K562 (cell line): Measurements from ENCODE around the gene MYO3B. TPM values are rescaled to one million over a fixed set of nuclear protein-coding genes. Genes with fewer than 3 reads are reported as not detected.

Experiments used
- ATAC-seq: fragments of 200-7000 bp; cut with Tn5 transposase; 3 replicates; pipeline ENCODE4 v1.9.1; 2020; ENCODE audit warnings: moderate library complexity
- BruUV-seq: library from RNA; stranded (reverse); fragments of 400-500 nt; replicated peaks from 2 replicates; lab custom pipeline; 2021; lab: Mats Ljungman, UMichigan
- CTCF ChIA-PET: fragments of 300-600 bp; formaldehyde crosslinking; extraction: SDS; loops from one replicate; lab custom pipeline; 2021; ENCODE audit warnings: low intra/inter-chr PET ratio; lab: Yijun Ruan, JAX
- POLR2A ChIA-PET: fragments of 300-600, 350-650 bp; sonication (Branson Sonifier 250); formaldehyde crosslinking; extraction: SDS; loops from one replicate; lab custom pipeline; 2021; ENCODE audit warnings: antibody characterized with exemption, inconsistent platforms; lab: Yijun Ruan, JAX
- DNase-seq, 4 experiments: peaks; one replicate each; pipeline versions ENCODE4 v3.0.0 to v3.0.0-alpha.2; 2011 to 2018; ENCODE audit warnings: low spot score in 3 of 4, mixed read lengths in 3 of 4; ENCODE audit errors: extremely low read depth in 1 of 4
- FAIRE-seq: peaks from 2 replicates; lab custom pipeline; 2011; peaks lifted over from hg19 to GRCh38; lab: Jason Lieb, UNC
- H2AFZ ChIP-seq: 2 replicates; pipeline ENCODE4 v1.6.0; 2011; ENCODE audit warnings: low read depth, low read length, control low read depth, inconsistent platforms
- H3K27ac ChIP-seq: fragments of 200-600 bp; 3 replicates; pipeline ENCODE4 v1.8.0; 2011; ENCODE audit warnings: low read depth, mild to moderate bottlenecking, control low read depth, inconsistent platforms, low read length, moderate library complexity, mixed read lengths; ENCODE audit errors: extremely low read depth
- H3K27me3 ChIP-seq, 2 experiments: fragments of 300-600 bp in 1 of 2; 2 replicates in 1 of 2; 3 replicates in 1 of 2; pipeline versions ENCODE4 v1.6.0 to v1.8.0; 2011; ENCODE audit warnings: inconsistent platforms in 2 of 2, low read length in 2 of 2, mild to moderate bottlenecking in 1 of 2, mixed read lengths in 1 of 2, moderate library complexity in 1 of 2; ENCODE audit not compliant: control insufficient read depth in 2 of 2, insufficient read depth in 2 of 2
- H3K36me3 ChIP-seq: fragments of 300-600 bp; 3 replicates; pipeline ENCODE4 v1.8.0; 2011; ENCODE audit warnings: mild to moderate bottlenecking, low read length, inconsistent platforms; ENCODE audit not compliant: control insufficient read depth, insufficient read depth
- H3K4me1 ChIP-seq, 2 experiments: fragments of 200-600 bp in 1 of 2; replicated peaks in 1 of 2; 2 replicates in 1 of 2; 3 replicates in 1 of 2; pipeline versions ENCODE4 v1.5.1 to v1.8.0; 2011; ENCODE audit warnings: inconsistent platforms in 2 of 2, low read length in 2 of 2, mild to moderate bottlenecking in 1 of 2, mixed read lengths in 1 of 2, moderate library complexity in 1 of 2; ENCODE audit not compliant: control insufficient read depth in 2 of 2, insufficient read depth in 2 of 2
- H3K4me2 ChIP-seq: 2 replicates; pipeline ENCODE4 v1.6.1; 2011; ENCODE audit warnings: low read length, control low read depth, inconsistent platforms, mixed read lengths; ENCODE audit not compliant: insufficient read depth
- H3K4me3 ChIP-seq: fragments of 200-600 bp; sonication (generic), shearing (Covaris generic); 2 replicates; pipeline ENCODE4 v1.5.1; 2016; ENCODE audit warnings: control low read depth, inconsistent platforms
- H3K79me2 ChIP-seq: fragments of 200-600 bp; 3 replicates; pipeline ENCODE4 v1.8.0; 2011; ENCODE audit warnings: low read length, inconsistent platforms; ENCODE audit not compliant: control insufficient read depth, insufficient read depth
- H3K9ac ChIP-seq, 2 experiments: 2 replicates each; pipeline versions ENCODE4 v1.6.0 to v1.6.1; 2011; ENCODE audit warnings: low read depth in 2 of 2, low read length in 2 of 2, control low read depth in 1 of 2, inconsistent platforms in 1 of 2, mild to moderate bottlenecking in 1 of 2, mixed read lengths in 1 of 2; ENCODE audit not compliant: insufficient read depth in 1 of 2
- H3K9me1 ChIP-seq: one replicate; pipeline ENCODE4 v1.6.0; 2011; ENCODE audit warnings: inconsistent platforms, mild to moderate bottlenecking, low read length, moderate library complexity; ENCODE audit not compliant: control insufficient read depth, insufficient read depth
- H3K9me3 ChIP-seq: replicated peaks from 2 replicates; pipeline ENCODE4 v1.5.1; 2011; ENCODE audit warnings: low read depth, low read length, inconsistent platforms; ENCODE audit not compliant: control insufficient read depth, insufficient read depth
- H4K20me1 ChIP-seq: replicated peaks from 2 replicates; pipeline ENCODE4 v1.6.1; 2011; ENCODE audit warnings: low read length, inconsistent platforms, mixed read lengths; ENCODE audit not compliant: control insufficient read depth, insufficient read depth
- DPF2 ChIP-seq: fragments of 450-650 bp; IDR thresholded peaks from 2 replicates; pipeline ENCODE4 v1.6.1; 2016
- EP300 ChIP-seq: IDR thresholded peaks from 2 replicates; pipeline ENCODE4 v1.6.1; 2012; ENCODE audit warnings: low read length, improper control_type of control experiment
- FOSL1 ChIP-seq: fragments of 200-800 bp; sonication (Bioruptor generic); conservative IDR thresholded peaks from 2 replicates; pipeline ENCODE4 v1.6.1; 2016; ENCODE audit warnings: missing genetic modification characterization, missing compliant biosample characterization
- HDAC2 ChIP-seq: fragments of 450-650 bp; IDR thresholded peaks from 2 replicates; pipeline ENCODE4 v1.6.1; 2016; ENCODE audit warnings: mild to moderate bottlenecking
- HOMEZ ChIP-seq: fragments of 250-450 bp; sonication (Bioruptor Pico); IDR thresholded peaks from 2 replicates; pipeline ENCODE4 v1.4.0; 2020; ENCODE audit warnings: mild to moderate bottlenecking, moderate library complexity
- JUND ChIP-seq, 2 experiments: IDR thresholded peaks; 2 replicates in 1 of 2; 3 replicates in 1 of 2; pipeline ENCODE4 v1.6.1; 2011; ENCODE audit warnings: borderline replicate concordance in 2 of 2, low read depth in 2 of 2, low read length in 2 of 2, improper control_type of control experiment in 1 of 2, missing biosample characterization in 1 of 2, missing genetic modification characterization in 1 of 2, missing genetic modification reagents in 1 of 2
- NONO ChIP-seq, 2 experiments: fragments of 200-400 bp in 1 of 2; fragments of 450-650 bp in 1 of 2; formaldehyde crosslinking in 1 of 2; IDR thresholded peaks; 2 replicates each; pipeline ENCODE4 v1.6.1; 2017; ENCODE audit warnings: low read depth in 2 of 2, mild to moderate bottlenecking in 2 of 2, moderate library complexity in 2 of 2, low read length in 1 of 2
- NR2C2 ChIP-seq, 2 experiments: fragments of 200-800 bp in 1 of 2; sonication (Bioruptor generic) in 1 of 2; sonication (generic) in 1 of 2; formaldehyde crosslinking in 1 of 2; IDR thresholded peaks; 2 replicates each; pipeline versions ENCODE4 v1.6.1 to v1.8.0; 2016 to 2022; ENCODE audit warnings: mild to moderate bottlenecking in 1 of 2, missing compliant biosample characterization in 1 of 2, missing genetic modification characterization in 1 of 2, missing genetic modification reagents in 1 of 2
- SIN3B ChIP-seq: fragments of 450-650 bp; IDR thresholded peaks from 2 replicates; pipeline ENCODE4 v1.6.1; 2017; ENCODE audit warnings: low read depth, mild to moderate bottlenecking, moderate library complexity
- SMARCE1 ChIP-seq: fragments of 450-650 bp; IDR thresholded peaks from 2 replicates; pipeline ENCODE4 v1.7.1; 2016; ENCODE audit warnings: mild to moderate bottlenecking
- TAF15 ChIP-seq: fragments of 200-400 bp; formaldehyde crosslinking; IDR thresholded peaks from 2 replicates; pipeline ENCODE4 v1.6.1; 2017; ENCODE audit warnings: mild to moderate bottlenecking, low read depth, low read length, moderate library complexity
- TBL1XR1 ChIP-seq, 2 experiments: IDR thresholded peaks; 2 replicates each; pipeline ENCODE4 v1.6.1; 2012; ENCODE audit warnings: improper control_type of control experiment in 2 of 2, low read length in 2 of 2, mild to moderate bottlenecking in 1 of 2
- ZNF280B ChIP-seq: fragments of 250-450 bp; sonication (Bioruptor Pico); IDR thresholded peaks from 2 replicates; pipeline ENCODE4 v1.5.1; 2021; ENCODE audit warnings: mild to moderate bottlenecking
- ZNF384 ChIP-seq: IDR thresholded peaks from 2 replicates; pipeline ENCODE4 v1.6.1; 2012; ENCODE audit warnings: low read depth, low read length, improper control_type of control experiment
- ZNF644 ChIP-seq: fragments of 200-800 bp; sonication (Bioruptor generic); IDR thresholded peaks from 2 replicates; pipeline ENCODE4 v1.6.1; 2016; ENCODE audit warnings: low read depth, missing genetic modification characterization, missing compliant biosample characterization
- WGBS: fragments of 100-300 bp; shearing (Covaris generic); methylation state at CpG from one replicate; pipeline ENCODE4 v1.1.6; 2016; ENCODE audit warnings: low coverage, mixed read lengths; ENCODE audit not compliant: insufficient coverage; ENCODE audit errors: missing lambda C conversion rate; 5-methylcytosine and 5-hydroxymethylcytosine counted together
- in situ Hi-C: fragments of 300-500 bp; cut with MboI; formaldehyde crosslinking; loops from 4 replicates; pipeline ENCODE4 v1.15.0; 2018; ENCODE audit warnings: inconsistent platforms, mixed read lengths
- intact Hi-C: fragments of 100-400 bp; cut with micrococcal nuclease; formaldehyde crosslinking; loops from 2 replicates; pipeline ENCODE4 v1.14.2; 2022
- polyA plus RNA-seq, 8 experiments: library from polyadenylated mRNA; depleted of rRNA in 4 of 8; stranded (reverse) in 5 of 8; unstranded in 3 of 8; fragments of >200 nt; fragmentation: Nextera tagmentation in 2 of 8; fragmentation: Illumina TruSeq in 1 of 8; extraction: Ambion mirVana in 2 of 8; extraction: Trizol in 1 of 8; gene quantifications; 2 replicates each; pipeline versions ENCODE4 v1.2.1 to v1.2.3, GENCODE V29; 2011 to 2014; ENCODE audit warnings: inconsistent platforms in 1 of 8, missing spikeins in 1 of 8
- total RNA-seq, 7 experiments: library from RNA; depleted of rRNA in 6 of 7; stranded (reverse); fragments of >200 nt in 6 of 7; fragmentation: Illumina TruSeq in 2 of 7; extraction: Trizol in 2 of 7; gene quantifications; 2 replicates each; pipeline versions ENCODE4 v1.2.1 to v1.2.3, GENCODE V29; 2011 to 2021; ENCODE audit warnings: low replicate concordance in 1 of 7
- TF ChIP-seq, protein P1 (sequence below): fragments of 250-450 bp; sonication (Bioruptor Pico); IDR thresholded peaks from 2 replicates; pipeline ENCODE4 v1.4.0; 2020; ENCODE audit warnings: mild to moderate bottlenecking, moderate library complexity

Gene MYO3B
- total and polyA plus RNA-seq, 9 of the 15 experiments (the other 6 are each of a cell fraction or from before 2014, with no cell fraction given) = 2.7 to 6.5 (median 3.6) TPM

GRCh38 chr2:170307052-170307451 lies 129.1 kb downstream of the MYO3B start:
- DNase-seq = peak in 1 of 4 experiments; percentile 51
- peak; percentile 40 for FAIRE-seq
- TF ChIP-seq HOMEZ (CRISPR knock-in tag) (no peak), DPF2 (0 out of 2 replicates have a peak, but pooled peaks have one; percentile 22), NONO (IDR thresholded peaks at IDR 0.05; ENCODE audit: low read depth in 2 of 2, low read length in 1 of 2) (no peak), SMARCE1 (0 out of 2 replicates have a peak, but pooled peaks have one; percentile 53), EP300 (0 out of 2 replicates have a peak, but pooled peaks have one; percentile 13), HDAC2 (no peak), FOSL1 (tag) (peak; percentile 79), TAF15 (no peak), ZNF644 (tag) (no peak), JUND (IDR thresholded peaks at IDR 0.05; ENCODE audit: borderline replicate concordance, low read depth, low read length) (0 out of 2 replicates have a peak, but pooled peaks have one; percentile 34), JUND (tag; IDR thresholded peaks at IDR 0.05; ENCODE audit: borderline replicate concordance, low read depth, low read length) (no peak; the same call in 2 of the 3 replicates), ZNF280B (CRISPR knock-in tag) (no peak), SIN3B (no peak), NR2C2 (CRISPR knock-in tag; IDR thresholded peaks at IDR 0.05) (no peak), NR2C2 (tag; IDR thresholded peaks at IDR 0.05) (no peak), ZNF384 (peak; percentile 94), TBL1XR1 (IDR thresholded peaks at IDR 0.05; ENCODE audit: low read length in 2 of 2) (0 out of 4 replicates have a peak, but pooled peaks of 1 of the 2 experiments have one; percentile 15)
- TF ChIP-seq, protein P1, sequence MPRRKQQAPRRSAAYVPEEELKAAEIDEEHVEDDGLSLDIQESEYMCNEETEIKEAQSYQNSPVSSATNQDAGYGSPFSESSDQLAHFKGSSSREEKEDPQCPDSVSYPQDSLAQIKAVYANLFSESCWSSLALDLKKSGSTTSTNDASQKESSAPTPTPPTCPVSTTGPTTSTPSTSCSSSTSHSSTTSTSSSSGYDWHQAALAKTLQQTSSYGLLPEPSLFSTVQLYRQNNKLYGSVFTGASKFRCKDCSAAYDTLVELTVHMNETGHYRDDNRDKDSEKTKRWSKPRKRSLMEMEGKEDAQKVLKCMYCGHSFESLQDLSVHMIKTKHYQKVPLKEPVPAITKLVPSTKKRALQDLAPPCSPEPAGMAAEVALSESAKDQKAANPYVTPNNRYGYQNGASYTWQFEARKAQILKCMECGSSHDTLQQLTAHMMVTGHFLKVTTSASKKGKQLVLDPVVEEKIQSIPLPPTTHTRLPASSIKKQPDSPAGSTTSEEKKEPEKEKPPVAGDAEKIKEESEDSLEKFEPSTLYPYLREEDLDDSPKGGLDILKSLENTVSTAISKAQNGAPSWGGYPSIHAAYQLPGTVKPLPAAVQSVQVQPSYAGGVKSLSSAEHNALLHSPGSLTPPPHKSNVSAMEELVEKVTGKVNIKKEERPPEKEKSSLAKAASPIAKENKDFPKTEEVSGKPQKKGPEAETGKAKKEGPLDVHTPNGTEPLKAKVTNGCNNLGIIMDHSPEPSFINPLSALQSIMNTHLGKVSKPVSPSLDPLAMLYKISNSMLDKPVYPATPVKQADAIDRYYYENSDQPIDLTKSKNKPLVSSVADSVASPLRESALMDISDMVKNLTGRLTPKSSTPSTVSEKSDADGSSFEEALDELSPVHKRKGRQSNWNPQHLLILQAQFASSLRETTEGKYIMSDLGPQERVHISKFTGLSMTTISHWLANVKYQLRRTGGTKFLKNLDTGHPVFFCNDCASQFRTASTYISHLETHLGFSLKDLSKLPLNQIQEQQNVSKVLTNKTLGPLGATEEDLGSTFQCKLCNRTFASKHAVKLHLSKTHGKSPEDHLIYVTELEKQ (CRISPR knock-in tag) = no peak

More at GRCh38 chr2:170307052-170307451, 129.1 kb downstream of the MYO3B start:
- peak; percentile 74 for ATAC-seq
- in situ Hi-C loops (no loop called here), intact Hi-C loops (no loop called here)
- Histone ChIP-seq H3K27ac (no peak overlapping the region), H3K9me1 (no peaks in the 10 kb centered on the region), H3K27me3 (no peaks in the 10 kb centered on the region), H3K9me3 (no peaks in the 10 kb centered on the region), H3K36me3 (no peaks in the 10 kb centered on the region), H3K4me1 (peaks cover 6 to 31% of the 10 kb centered on the region in 2 experiments; a peak in 4 of 5 replicates), H4K20me1 (no peaks in the 10 kb centered on the region), H3K4me2 (no peak overlapping the region), H2AFZ (no peak overlapping the region), H3K9ac (no peak overlapping the region), H3K79me2 (no peaks in the 10 kb centered on the region), H3K4me3 (no peak overlapping the region)
- POLR2A ChIA-PET = interaction anchor here (1.2 kb wide), 1 partner anchor 17 kb away, joined by 3 read pairs; no protein-coding TSS in a partner anchor
- 6% methylated on average over 2 of the region's 2 CpGs for WGBS
- BruUV-seq = no TSS peak
- CTCF ChIA-PET = no interaction called here
